NB4 (cell line): Measurements from ENCODE around the gene SMNDC1.

ENCODE experiments used
- CTCF ChIP-seq: IDR thresholded peaks from one replicate; pipeline ENCODE4 v1.5.1; 2012; ENCODE audit warnings: low read depth, low read length
- MAX ChIP-seq: IDR thresholded peaks from 2 replicates; pipeline ENCODE4 v1.6.1; 2011; ENCODE audit warnings: low read depth, low read length
- MYC ChIP-seq: IDR thresholded peaks from 2 replicates; pipeline ENCODE4 v1.6.1; 2011; ENCODE audit warnings: low read depth, low read length
- POLR2A ChIP-seq: IDR thresholded peaks from 2 replicates; pipeline ENCODE4 v1.6.1; 2011; ENCODE audit warnings: mild to moderate bottlenecking; ENCODE audit not compliant: insufficient read length; ENCODE audit errors: extremely low read depth

GRCh38 chr10:110258542-110258941 is 46.2 kb downstream of the SMNDC1 start:
- TF ChIP-seq CTCF, result no peak
- TF ChIP-seq POLR2A, result no peak
- TF ChIP-seq MAX, result no peak
- TF ChIP-seq MYC, result no peak
